ENCODE results near the gene OR10G2.
"Not testable (repeated sequence)": the region's sequence is repeated elsewhere in the genome, so short reads cannot be mapped to it uniquely, and the experiment has no call there.

The OR10G2 gene, protein sequence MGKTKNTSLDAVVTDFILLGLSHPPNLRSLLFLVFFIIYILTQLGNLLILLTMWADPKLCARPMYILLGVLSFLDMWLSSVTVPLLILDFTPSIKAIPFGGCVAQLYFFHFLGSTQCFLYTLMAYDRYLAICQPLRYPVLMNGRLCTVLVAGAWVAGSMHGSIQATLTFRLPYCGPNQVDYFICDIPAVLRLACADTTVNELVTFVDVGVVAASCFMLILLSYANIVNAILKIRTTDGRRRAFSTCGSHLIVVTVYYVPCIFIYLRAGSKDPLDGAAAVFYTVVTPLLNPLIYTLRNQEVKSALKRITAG

DNA sequence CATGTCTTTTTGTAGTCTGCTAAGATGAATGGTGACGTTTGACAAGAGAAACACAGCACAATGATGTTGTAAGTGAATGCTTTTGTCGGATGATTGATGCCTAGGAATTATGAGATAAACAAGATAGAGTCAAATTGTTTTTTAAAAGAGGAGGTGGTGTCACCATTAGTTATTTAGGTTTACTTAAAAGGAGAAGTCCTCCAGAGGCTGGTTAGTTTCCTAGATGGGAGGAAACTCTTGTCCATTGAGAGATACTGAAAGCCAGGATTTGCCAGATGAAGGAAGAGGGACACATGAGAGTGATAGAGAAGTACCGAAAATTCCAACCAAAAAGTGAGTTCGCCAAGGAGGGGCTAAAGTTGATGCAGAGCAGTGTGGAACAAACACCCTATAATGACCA lies at the start of gene OR10G2:
OR10G2 (minus strand) TSS at position 101 of the 400 bp plus-strand sequence; CDS start at position 3, 98 bp downstream.
- no peak for DNase-seq

DNA sequence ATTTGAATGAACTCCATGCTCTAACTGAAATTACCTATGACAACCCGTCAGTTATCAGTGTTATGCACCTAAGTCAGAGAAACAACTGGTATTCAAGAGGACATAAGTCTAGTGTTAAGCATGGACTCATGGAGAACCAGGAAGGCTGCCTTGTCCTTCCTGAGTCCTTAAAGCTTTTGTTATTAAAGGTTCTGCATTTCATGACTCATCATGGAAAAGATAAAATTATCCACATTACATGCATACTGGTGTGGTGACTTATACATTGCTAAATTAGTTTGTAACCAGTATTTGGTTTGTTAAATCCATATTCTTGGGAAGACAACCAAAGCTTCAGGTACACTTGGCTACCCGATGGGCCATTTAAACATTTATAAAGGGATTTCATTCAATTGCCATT lies 45.3 kb upstream of the OR10G2 start:
- no peak for DNase-seq

DNA sequence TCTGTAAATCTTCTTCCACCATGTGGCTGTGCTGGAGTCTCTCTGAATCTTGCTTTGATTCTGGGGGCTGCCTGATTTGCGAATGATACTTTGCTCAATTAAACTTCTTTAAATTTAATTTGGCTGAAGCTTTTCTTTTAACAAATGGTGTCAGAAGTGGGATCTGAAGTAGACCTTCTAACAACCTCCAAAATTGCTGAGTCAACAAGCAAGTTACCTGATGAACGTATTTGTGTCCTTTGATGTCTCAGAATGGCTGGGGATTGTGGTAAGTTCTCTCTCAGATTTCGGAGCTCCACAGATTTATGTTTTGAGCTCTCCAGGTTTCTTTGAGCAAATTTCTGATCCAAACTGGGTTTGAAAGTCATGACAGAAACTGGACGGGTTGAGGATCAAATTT lies 40.8 kb upstream of the OR10G2 start:
- DNase-seq, result no peak

DNA sequence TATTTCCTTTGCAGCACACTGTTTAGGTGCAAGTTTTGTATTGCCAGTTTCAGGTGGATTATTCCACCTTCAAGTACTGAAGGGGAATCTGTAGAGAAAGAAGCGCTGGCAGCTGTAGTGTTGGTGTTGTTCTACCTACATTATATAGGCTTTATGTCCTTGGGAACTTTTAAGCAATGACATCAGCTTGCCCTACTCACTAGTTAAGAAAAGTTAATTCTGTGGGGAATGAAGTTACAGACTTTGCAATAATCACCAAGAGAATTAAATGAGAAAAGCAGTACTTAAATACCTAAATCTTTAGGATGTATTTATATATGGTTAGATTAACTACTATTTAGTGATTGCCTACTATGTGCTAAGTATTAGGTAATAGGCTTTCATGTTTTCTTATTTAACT lies 39.0 kb upstream of the OR10G2 start, which contains the start of gene OR4E1:
OR4E1 (minus strand) TSS at position 101 of the 400 bp plus-strand sequence. CDS start 2,883 bp downstream, outside the sequence.
- DNase-seq, result no peak

DNA sequence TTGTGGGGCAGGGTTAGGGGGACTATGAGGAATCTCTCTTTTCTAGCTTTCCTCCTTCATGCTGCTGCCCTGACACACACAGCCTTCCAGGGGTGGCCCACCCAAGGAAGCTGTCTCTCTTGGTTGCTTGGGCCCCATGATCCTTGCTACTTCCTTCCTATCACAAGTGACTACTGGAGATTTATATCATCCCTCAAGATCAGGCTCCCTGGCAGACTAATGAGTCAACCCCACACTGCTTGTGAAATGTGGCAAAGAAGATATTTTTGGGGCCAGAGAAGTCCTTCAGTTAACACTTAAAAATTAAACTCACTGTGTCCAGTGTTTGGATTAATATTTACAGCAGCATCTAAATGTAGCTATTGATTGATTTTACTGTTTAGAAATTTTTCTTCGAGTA lies 37.4 kb upstream of the OR10G2 start:
- no peak for DNase-seq

DNA sequence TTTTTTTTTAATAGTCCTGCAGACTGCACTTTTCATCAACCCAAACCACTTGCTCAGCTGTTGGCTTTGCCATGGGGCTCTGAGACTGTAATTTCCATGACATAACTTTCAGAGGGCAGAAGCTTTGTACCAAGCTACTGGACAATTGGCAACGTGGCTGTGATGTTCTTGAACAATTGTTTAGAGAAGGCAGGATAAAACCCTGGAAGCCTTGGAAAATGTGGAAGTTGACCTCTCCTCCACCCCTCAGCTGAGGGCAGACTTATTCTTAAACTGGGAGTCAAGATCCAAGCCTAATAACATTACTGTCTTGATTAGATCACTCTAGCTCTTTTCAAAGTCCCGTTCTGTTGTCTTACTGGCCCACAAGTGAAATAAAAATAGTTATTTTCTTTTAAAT lies 36.6 kb upstream of the OR10G2 start:
- no peak for DNase-seq

DNA sequence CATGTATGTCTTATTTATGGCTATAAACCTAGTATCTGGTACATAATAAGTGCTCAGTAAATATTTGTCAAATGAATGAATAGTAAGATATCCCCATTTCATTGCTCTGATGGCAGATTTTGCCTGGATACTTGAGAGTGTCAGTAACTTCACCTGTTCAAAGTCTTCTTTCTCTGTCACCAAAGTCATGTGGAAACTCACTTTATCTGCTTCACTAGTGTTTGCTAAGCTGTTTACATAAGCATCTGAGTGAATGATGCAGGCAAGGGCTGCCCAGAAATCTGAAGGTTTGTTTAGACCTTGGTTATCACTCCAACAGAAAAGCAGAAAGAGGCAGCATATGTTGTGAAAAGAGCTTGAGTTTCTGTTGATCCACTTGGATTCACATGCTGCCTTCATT lies 34.5 kb upstream of the OR10G2 start:
- no peak for DNase-seq

DNA sequence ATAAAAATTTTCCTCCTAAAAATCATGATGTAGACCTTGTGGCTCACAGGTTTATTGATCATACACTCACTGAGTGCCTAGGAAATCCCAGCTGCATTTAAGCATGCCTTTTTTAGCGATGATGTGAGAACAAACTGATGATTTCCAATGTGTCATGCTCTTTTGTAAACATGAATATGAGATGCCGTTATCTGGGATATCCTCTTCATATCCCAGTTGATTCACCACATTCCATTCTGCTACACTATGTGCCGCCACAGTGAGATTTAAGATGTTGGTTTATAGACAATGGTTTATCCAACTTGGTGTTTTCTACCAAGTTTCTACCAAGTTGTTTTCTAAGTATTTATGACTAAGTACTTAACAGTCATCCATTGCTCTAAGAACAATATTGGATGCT lies 33.6 kb upstream of the OR10G2 start:
- no peak for DNase-seq

DNA sequence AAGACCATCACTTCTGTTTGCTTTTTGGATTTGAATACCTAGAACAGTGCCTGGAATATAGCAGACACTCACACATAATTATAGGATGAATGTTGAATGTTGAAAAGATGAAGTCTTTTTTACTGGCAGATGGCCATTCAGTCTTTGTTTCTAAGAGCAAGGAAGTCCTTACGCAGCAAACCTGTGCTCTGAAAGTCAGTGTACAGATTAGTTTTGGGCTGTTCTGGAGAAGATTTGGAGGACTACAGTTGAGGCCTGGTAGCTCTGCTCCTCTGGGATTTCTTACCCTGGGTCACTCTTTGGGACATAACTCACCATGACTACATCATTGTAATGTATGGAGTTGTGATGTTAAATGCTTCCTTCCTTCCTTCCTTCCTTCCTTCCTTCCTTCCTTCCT lies 22.2 kb upstream of the OR10G2 start:
- no peak for DNase-seq

DNA sequence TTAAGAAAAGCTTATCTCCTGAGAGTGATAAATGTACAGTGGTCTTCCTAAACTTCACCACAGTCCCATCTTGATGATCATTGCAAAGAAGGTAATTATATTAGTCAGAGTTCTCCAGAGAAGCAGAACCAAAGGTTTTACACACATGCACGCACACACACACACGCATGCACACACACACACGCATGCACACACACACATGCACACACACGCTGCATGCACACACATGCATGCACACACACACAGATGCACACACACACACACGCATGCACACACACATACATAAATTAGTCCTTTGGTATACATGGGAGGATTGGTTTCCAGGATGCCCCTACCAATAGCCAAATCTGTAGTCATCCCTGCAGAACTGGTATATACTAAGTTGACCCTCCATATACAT lies 19.5 kb upstream of the OR10G2 start:
- DNase-seq, result no peak

DNA sequence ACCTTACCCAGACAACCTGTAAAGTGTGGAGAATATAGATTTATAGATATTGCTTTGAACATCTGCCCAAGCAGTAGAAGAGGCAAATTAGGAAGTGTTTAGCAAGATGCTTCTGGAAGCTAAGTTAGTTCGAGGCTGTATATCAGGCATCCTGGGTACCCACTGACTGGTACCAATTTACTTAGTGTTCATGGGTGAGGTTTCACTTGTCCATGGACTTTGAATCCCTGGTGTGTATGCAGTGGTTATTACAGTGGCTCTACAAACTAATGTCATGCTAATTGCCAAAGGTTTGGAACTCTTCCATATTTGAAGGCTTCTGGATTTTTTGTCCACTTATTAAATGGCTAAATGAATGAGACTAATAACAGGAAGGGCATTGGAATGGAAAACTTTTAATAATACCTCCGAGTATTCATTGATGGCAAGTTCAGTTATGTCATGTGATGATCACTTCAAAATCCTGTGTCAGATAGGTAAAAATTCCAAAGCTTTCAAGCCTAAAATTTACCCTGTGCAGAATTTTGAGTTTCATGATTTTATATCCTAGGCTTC lies 18.7 kb upstream of the OR10G2 start, which contains the start of gene OR4E2:
OR4E2 (plus strand) TSS at position 505 of the 555 bp plus-strand sequence. CDS start 11,248 bp downstream, outside the sequence.
- DNase-seq, result no peak

DNA sequence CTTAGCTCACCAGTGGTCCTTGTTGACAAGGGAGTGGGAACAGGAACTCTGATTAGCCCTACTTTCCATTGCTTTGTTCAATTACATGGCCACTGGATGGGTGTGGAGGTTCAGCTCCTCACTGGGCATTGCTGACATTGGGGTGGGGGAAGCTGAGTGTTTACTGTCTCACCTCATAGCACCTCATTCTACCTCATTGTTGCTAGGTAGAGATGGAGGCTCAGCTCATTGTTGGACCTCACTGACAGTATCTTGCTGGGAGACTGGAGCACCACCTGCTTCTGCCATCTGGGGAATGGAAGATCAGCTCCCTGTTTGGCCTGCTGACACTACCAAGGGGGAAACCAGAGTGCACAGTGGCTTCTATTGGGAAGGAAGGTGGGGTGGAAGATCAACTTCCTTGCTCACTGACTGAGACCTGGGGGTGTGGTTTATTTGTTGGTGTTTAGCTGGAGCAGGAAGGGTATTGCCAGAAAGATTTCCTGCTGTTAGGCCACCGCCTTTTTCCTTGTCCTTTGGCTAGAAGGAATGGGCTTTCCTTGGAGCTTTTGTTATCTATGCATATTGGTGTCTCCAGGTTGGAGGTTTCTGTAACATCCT lies 17.6 kb upstream of the OR10G2 start:
- DNase-seq, result no peak

DNA sequence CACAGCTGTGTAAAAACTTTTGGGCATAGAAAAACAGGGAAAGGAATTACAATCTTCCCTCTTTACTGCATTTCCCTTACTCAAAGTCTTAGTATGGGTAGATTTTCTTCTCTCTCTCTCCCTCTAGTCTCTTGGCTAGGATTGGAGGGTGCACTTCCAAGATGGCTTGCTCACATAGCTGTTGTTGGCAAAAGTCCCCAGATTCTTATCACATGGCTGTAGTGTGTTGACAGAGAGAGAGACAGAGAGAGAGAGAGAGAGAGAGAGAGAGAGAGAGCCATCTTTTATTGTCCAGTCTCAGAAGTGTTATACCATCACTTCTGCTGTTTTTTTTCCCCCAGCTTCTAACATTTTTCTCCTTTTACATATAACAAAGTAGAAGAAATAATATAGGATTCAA lies 12.6 kb upstream of the OR10G2 start:
- DNase-seq, result no peak

DNA sequence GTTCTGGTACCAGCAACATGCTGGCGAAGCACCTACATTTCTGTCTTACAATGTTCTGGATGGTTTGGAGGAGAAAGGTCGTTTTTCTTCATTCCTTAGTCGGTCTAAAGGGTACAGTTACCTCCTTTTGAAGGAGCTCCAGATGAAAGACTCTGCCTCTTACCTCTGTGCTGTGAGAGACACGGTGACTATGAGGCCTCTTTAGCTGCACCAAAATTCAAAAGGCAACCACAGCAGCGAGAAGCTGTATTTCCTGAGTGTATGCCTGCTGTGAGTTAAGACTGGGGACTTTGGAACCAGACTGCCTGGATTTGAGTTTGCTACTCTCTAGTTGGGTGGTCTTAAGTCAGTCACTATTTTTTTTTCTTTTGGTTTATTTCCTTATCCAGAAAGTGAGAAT lies 8.7 kb upstream of the OR10G2 start:
- DNase-seq, result no peak

DNA sequence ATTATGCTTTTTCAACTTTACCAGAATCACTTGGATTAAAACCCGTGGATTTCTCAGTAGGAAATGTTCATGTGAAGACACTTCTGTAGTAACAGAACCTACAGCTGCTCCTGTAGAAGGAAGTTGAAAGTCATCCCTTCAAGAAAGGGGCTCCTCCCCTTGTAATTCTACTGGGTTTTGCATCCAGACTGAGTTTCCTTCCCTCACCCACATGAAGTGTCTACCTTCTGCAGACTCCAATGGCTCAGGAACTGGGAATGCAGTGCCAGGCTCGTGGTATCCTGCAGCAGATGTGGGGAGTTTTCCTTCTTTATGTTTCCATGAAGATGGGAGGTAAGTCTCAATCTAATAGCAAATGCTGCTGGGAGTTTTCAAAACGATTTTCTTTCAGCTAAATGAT lies 7.9 kb upstream of the OR10G2 start:
- DNase-seq, result no peak

DNA sequence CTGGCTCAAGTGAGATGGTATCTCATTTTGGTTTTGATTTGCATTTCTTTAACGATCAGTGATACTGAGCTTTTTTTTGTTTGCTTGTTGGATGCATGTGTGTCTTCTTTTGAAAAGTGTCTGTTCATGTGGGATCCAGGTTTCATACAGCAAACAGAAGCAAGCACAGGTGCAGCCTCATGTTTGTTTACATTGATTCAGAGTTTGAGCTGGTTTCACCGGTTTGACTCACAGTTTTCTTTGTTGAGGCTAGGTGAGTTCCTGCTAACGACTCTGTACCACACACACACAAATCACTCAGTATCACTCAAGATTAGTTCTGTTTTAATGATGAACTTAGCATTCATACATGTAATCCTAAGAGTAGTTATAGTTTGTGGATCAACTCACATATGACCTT lies 3.7 kb downstream of the OR10G2 start:
- DNase-seq, result no peak

DNA sequence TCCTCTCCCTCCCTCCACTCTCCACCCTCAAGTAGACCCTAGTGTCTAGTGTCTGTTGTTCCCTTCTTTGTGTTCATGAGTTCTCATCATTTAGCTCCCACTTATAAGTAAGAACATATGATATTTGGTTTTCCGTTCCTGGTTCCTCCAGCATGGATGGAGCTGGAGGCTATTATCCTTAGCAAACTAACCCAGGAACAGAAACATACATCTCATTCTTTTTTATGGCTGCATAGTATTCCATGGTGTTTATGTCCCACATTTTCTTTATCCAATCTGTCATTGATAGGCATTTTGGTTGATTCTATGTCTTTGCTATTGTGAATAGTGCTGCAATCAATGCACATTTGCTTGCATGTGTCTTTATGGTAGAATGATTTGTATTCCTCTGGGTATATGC lies 4.2 kb downstream of the OR10G2 start:
- DNase-seq, result not testable (repeated sequence)

DNA sequence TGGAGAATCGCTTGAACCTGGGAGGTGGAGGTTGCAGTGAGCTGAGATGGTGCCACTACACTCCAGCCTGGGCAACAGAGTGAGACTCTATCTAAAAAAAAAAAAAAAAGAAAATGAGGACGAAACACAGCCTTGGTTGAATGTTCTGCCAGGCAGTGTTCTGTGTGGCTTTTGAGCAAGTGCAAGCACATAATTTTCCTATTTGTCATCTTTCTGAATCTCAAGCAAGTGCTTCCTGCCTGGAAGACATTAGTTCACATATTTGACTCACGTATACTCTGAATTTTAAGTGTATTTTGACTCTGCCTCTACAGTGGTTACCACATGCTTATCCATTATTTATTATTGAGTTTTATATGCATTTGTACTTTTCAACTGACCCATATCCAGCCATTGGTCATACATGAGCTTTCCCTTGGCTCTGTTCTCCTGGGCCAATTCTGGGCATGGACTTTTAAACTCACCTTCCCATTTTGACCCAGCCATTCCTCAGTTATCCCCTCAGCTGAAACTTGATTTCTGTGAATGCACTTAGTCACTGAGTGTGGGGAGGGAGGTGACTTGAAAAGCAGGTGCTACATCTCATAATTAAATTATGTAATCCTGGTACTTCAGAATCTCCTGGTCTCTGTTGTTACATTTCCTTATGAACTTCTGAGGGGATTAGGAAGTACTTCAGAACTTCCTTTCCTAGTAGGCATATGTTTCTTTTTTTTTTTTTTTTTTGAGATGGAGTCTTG lies 8.1 kb downstream of the OR10G2 start:
- no peak for DNase-seq

DNA sequence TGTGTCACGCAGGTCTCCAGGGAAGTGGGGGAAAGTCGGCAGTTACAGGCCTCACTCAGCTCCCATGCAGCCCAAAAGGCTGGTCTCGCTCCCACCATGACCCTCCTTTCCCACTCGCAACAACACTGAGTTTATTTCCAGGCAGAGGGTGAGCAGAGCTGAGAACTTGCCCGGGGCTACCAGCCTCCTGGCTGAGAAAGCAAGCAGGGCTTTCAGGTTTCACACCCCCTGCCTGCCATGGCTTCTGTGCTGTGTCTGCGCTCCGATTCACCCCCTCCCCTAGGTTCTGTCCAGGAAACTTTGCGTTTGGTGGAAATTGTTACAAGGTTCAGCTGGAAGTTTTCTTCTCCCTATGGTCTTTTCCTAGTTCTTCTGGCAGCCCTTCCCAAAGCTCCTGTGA lies 17.1 kb downstream of the OR10G2 start:
- no peak for DNase-seq

DNA sequence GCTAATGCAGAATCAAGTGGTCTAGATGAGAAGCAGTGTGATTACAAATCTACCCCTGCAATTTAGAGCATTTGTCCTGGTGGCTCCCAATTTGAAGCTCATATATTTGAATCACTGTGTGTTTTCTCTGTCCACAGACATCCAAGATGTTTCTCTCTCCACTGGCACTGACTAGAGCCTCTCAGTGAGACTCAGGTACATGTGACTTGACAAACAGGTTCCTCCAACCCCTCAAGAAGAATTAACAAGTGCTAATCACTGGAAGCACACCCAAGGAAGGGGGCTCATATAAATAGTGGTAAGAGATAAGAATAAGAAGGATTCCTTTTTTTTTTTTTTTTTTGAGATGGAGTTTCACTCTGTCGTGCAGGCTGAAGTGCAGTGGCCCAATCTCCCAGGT lies 20.5 kb downstream of the OR10G2 start:
- no peak for DNase-seq

DNA sequence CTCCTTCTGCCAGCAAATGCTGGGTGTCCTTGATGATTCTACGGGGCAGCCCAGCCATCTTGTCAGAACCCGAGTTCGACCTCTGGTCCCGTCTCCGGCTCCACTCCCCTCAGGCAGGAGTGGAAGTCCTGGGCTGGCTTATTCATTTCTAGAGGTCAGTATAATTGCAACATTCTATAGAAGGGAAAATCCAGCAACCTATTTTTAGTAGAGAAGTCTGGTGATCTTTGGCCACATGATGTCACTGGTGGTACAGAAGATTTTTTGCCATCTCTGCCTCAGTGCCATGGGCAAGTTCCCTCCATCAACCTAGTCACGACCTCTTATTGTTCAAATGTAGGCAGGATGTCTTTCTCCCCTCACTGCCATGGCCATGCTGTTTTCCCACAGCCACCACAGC lies 22.4 kb downstream of the OR10G2 start:
- DNase-seq, result no peak

DNA sequence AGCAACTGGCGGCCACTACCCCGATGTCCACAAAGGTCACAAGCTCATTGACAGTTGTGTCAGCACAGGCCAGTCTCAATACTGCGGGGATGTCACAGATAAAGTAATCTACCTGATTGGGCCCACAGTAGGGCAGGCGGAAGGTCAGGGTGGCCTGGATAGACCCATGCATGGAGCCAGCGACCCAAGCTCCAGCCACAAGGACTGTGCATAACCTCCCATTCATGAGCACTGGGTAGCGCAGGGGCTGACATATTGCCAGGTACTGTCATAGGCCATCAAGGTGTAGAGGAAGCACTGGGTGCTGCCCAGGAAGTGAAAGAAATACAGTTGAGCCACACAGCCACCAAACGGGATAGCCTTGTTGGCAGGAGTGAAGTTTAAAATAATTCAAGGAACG lies 32.6 kb downstream of the OR10G2 start:
- DNase-seq, result not testable (repeated sequence)

DNA sequence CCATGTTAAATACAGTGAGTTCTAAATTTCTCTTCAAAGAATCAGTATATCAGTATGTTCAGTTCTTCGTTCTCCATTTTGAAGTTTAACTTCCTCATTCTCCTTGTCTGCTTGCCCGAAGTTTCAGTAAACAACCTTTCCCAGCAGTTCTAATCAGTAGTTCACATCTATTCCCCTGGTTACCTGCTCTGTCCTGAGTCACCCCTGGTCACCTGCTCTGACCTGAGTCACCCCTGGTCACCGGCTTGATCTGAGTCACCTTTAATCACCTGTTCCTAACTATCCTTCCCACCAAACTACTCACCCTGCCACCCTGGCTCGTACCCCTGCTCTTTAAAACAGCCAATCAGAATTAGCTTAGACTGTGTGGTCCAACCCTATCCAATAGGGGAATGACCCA lies 45.4 kb downstream of the OR10G2 start:
- DNase-seq, result no peak

Data from activated CD8-positive, alpha-beta memory T cell treated with anti-CD3 and anti-CD28 coated beads, Interleukin-2, amount 50 U/mL, for 48 hours (primary cell).